Stimulated activated CD4-positive, alpha-beta T cell treated with anti-CD3 and anti-CD28 coated beads, TNF-alpha, amount 100 ng/mL, for 48 hours (primary cell): ENCODE data around the gene ZNF211.

Source experiments
- DNase-seq, 3 donors: peaks; one replicate each; pipeline ENCODE4 v3.0.0-alpha.2; 2020; ENCODE audit warnings: low read depth in 3 of 3

Gene ZNF211

DNA sequence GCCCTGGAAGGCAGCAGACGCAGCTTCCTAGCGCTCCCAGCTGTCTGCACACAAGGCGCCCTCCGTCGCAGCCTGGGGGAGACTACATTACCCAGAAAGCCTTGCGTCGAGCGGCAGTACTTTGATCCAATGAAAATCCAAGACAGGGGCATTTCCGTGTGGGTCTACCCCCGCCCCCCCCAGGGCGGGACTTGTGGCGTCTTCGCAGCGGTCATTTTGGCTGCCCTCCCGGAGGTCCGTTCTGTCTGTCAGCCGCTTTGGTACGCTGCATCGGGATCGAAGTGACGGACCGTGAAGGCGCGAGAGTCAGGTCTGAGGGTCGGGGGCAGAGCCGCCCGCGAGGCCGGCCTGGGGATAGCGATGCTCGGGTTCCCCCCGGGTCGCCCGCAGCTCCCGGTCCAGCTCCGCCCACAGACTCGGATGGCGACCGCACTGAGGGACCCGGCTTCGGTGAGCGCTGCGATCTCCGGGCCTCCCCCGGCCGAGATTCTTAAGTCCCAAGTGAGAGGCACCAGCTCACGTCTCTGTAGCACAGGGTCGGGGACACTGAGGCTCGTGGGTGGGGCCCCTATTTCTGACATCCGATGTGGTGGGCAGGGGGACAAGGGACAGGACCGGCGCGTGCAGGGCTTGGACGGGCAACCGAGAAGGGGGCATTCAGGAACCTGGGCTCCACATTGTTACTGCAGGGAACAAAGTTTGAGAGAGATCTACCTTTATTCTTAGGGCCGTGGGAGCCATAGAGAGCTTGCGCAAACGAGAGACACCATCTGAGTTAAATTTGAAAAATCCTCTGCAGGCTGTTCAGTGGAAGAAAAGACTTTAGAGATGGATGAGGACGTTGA lies at the start of gene ZNF211:
ZNF211 (plus strand) TSS at position 182 of the 845 bp plus-strand sequence; CDS start at position 361, 179 bp downstream.
- peak; percentile 71 to 77 (median 71) for DNase-seq

DNA sequence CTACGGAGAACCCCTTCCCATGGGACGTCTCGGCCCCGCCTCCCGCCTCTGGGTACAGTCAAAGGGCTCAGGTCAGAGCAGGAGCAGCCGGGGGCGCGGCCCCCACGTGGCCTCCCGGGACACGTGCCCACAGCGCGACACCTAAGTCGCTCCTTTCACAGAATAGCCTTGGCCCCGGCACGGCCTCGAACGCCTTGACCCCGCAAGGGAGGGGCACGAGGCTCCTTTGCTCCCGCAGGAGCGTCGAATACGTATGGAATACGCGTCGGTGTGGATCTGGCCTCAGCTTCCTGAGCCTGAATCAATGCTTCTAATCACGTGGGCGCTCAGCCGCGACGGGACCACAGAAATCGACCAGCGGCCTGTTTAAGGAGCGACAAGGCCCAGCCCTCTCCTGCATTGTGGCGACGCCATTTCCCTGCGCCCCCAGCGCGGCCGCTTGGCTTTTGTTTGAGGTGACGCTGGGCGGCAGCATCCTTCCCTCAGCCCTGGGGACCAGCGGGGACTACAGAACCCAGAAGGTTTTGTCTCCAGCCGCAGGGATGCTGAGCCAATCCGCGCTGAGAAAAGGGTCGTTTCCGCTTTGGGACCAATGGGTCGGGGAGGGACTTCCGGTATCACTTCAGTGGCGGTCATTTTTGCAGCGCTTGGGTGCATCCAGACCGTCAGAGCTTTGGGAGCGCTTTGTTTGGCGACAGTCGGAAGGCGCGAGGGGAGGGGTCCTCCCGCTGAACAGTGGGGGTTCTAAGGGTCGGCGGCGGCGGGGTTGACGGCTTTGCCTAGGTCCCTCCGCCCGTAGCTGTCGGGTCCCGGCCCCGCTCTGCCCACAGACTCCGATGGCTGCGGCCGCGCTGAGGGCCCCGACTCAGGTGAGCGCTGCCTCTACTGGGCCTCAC lies 49.2 kb upstream of the ZNF211 start, which contains the start of gene ZIK1:
ZIK1 (plus strand) TSS at position 625 of the 896 bp plus-strand sequence; CDS start at position 837, 212 bp downstream.
- DNase-seq, result peak; percentile 63 to 78 (median 66)

DNA sequence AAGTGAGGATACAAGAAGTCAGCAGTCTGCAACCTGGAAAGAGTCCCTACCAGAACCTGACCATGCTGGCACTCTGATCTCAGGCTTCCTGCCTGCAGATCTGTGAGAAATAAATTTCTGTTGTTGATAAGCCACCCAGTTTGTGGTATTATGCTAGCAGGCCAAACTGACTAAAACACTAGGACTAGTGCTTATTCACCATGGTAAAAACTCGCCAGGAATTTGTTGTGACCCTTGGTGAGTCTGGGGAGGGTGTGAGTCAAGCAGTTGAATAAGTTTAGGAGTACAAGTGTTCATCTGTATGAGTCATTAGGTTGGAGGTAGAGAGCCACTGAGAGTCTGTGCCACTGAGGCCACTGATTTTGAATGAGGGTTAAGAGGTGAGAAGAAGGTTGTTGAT lies 45.4 kb upstream of the ZNF211 start:
- no peak for DNase-seq

- no peak for DNase-seq
Observed at GRCh38 chr19:57599377-57599760, 33.6 kb upstream of the ZNF211 start.

- DNase-seq, result peak; percentile 82 to 83 (median 82)
Observed at GRCh38 chr19:57599761-57600383, 33.1 kb upstream of the ZNF211 start, which contains the start of gene ZNF530. Gene ZNF530, plus strand, starts transcription at chr19:57599885. Its CDS starts 4,461 bp downstream, at chr19:57604346.

DNA sequence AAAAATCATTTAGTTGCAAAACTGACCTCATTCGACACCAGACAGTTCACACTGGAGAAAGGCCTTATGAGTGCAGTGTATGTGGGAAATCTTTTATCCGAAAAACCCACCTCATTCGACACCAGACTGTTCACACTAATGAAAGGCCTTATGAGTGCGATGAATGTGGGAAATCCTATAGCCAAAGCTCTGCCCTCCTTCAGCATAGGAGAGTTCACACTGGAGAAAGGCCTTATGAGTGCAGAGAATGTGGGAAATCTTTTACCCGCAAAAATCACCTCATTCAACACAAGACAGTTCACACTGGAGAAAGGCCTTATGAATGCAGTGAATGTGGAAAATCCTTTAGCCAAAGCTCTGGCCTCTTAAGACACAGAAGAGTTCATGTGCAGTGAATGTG lies 26.0 kb upstream of the ZNF211 start:
- DNase-seq, result no peak

- DNase-seq, result no peak
Observed at GRCh38 chr19:57611113-57611512, 21.9 kb upstream of the ZNF211 start.

GRCh38 chr19:57613941-57614743 lies 18.8 kb upstream of the ZNF211 start, which contains the start of gene ZNF134:
Gene ZNF134, plus strand, starts transcription at chr19:57614242. Its CDS starts 5,227 bp downstream, at chr19:57619469.
- peak; percentile 78 to 84 (median 82) for DNase-seq

GRCh38 chr19:57615346-57615745 lies 17.6 kb upstream of the ZNF211 start:
- DNase-seq, result no peak

DNA sequence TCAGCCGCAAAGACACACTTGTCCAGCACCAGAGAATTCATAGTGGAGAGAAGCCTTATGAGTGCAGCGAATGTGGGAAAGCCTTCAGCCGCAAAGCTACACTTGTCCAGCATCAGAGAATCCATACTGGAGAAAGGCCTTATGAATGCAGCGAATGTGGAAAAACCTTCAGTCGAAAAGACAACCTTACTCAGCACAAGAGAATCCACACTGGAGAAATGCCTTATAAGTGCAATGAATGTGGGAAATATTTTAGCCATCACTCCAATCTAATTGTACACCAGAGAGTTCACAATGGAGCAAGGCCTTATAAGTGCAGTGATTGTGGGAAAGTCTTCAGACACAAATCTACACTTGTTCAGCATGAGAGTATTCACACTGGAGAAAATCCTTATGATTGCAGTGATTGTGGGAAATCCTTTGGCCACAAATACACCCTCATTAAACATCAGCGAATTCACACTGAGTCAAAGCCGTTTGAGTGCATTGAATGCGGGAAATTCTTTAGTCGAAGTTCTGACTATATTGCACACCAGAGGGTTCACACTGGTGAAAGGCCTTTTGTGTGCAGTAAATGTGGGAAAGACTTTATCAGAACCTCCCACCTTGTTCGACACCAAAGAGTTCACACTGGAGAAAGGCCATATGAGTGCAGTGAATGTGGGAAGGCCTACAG lies 12.2 kb upstream of the ZNF211 start:
- no peak for DNase-seq

DNA sequence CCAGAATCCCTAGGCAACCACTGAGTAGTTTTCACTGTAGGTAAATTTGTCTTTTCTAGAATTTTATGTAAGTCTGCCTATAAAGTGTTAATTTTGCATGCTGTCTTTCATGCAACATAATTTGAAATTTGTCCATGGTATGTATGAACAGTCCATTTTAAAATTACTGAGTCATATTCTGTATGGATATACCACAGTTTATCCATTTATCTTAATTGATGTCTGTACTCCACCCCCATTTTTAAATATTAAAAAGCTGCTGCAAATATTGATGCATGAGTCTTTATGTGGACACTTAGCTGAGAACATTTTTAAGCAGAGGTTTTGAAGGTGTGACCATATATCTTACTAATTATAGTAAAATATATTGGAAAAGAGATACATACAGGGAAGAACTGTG lies 9.9 kb upstream of the ZNF211 start:
- DNase-seq, result no peak

DNA sequence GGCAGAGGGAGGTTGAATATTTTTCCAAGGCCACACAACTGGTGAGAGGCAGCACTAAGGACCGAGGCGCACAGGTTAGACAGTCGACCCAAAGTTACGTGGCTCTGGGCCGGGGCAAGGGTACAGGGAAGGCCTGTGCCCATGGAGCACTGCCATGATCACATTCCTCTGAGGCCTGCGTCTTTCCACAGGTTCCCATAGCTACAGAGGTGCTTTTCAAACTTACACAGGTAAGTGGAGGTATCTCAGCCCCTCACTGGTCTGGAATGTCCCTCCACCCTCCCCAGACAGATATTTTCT lies 814 bp downstream of the ZNF211 start:
- DNase-seq, result no peak

DNA sequence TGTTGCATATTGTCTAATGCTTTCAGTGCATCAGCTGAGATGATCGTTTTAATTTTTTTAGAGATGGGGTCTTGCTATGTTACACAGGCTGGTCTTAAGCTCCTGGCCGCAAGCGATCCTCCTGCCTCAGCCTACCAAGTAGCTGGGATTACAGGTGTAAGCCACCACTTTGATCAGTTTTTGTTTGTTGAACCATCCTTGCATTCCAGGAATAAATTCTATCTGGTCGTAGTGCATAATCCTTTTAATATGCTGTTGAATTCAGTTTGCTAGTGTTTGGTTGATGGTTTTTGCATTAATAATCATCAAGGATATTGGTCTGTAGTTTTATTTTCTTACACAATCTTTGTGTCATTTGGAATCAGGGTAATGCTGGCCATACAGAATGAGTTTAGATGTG lies 4.4 kb downstream of the ZNF211 start:
- no peak for DNase-seq

GRCh38 chr19:57641715-57642234 lies 8.8 kb downstream of the ZNF211 start:
- no peak for DNase-seq

GRCh38 chr19:57642396-57643046 lies 9.6 kb downstream of the ZNF211 start:
- DNase-seq, result no peak

DNA sequence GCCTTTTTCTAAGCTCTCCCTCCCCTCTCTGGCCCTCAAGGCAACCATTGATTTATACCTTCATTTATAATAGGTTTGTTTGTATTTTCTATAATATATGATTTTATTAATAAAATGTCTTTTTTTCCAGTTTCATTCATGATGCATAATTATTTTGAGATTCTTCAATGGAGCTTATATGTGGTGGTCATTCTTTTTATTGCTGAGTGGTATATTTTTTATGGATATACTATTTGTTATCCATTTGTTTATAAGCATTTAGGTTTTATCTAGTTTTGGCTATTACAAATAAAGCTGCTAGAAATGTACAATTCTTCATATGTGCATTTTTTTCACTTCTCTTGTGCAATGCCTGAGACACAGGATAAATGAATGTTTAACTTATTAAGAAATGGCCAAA lies 10.8 kb downstream of the ZNF211 start:
- no peak for DNase-seq

DNA sequence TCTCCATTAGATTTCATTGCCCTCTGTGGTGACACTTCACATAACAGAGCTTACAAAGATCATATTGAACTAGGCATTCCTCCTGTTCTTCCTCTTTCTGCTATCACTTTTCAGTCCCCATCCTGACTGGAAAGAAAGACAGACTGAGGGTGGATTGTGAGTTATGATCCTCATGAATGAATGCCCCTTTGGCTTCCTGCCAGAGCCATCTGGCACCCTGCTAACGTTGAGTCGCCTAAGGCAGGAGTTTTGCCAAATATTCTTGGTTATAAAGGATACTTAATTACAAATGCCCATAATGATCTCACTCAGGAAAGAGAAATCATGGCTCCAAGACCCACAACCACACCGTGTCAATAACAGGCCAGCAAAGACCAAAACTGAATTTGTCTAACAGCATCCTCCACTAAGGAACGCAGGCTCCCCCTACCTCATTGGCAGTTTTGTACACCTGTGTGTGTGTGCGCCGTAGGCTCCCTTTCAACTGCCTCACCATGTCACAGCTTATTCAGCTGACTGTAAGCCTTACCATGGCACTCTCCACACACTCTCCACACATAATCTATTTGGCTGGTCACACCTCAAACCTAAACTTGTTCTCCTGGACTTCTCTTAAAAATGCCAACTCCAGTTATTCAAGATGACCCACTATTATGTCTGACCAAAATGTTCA lies 15.5 kb downstream of the ZNF211 start:
- no peak for DNase-seq

DNA sequence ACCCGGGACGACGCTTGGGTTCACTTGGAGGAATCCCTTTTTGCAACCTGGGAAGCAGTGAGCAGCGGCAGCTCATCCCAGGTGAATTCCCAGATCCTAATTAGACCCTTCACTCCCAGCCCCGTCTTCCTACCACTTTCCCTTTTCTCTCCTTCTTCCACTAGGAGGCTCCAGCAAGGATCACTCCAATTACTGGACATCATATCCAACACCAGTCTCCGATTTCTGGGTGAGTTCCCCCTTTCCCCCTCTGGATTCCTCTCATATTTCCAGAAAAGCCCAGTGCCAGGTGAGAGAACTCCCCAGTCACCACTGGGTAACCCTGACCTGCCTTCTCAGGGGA lies 18.7 kb downstream of the ZNF211 start:
- no peak for DNase-seq

- DNase-seq, result no peak
Observed at GRCh38 chr19:57653689-57654088, 20.7 kb downstream of the ZNF211 start.
